HG02678 (cell line): ENCODE data around the gene GTF2F2.
"Not testable (repeated sequence)": the region's sequence is repeated elsewhere in the genome, so short reads cannot be mapped to it uniquely, and the experiment has no call there.

ENCODE experiments used
- ATAC-seq: cut with Tn5 transposase; IDR thresholded peaks from one replicate; pipeline ENCODE4 v1.9.1; 2021; ENCODE audit warnings: mild to moderate bottlenecking, moderate library complexity; ENCODE audit not compliant: unreplicated experiment

GTF2F2 gene

DNA sequence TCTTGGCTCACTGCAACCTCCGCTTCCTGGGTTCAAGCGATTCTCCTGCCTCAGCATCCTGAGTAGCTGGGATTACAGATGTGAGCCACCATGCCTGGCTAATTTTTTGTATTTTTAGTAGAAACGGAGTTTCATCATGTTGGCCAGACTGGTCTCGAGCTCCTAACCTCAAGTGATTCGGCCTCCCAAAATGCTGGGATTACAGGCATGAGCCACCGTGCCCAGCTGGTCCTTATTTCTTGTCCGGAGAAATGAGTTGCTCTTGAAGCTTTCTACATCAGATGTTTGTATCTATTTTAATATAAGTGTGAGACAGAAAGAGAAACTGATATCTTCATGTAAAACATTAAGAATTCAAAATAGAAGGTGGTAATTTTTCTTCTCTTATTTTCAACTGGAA lies 124.4 kb downstream of the GTF2F2 start:
- ATAC-seq, result not testable (repeated sequence)

DNA sequence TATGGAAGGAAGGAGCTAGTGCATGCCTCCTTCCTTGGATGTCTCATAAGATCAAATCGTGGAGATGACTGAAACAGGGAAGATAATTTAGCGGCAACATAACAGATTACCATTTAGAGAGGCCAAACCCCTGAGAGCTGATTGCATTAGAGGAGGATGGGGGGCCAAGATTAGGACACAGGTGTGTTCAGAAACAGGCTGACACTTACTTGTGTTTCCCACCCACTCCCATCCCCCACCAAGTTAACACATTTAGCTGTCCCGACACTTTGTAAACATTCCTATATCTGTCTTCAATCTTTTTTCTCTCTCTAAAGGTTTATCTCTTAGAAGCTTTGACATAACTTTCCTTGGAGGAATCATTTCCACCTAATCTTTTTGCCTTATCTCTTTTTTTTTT lies 129.4 kb downstream of the GTF2F2 start:
- ATAC-seq, result no peak

DNA sequence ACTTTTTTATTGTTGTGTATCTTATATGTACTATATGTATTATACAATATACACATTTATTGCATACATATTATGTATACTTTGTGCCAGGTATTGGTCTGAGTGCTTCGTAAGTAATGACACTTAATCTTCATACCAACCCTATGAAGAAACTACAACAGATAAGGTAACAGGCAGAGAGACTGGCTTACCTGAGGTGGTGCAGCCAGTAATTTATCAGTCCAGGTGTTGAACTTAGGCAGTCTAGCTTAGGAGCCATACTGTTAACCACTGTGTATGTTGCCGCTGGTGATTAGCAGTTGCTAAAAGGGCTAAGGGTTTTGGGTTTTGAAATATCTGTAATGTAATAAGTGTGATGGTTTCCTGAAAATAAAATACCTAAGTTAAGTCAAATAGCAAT lies 134.1 kb downstream of the GTF2F2 start:
- no peak for ATAC-seq

DNA sequence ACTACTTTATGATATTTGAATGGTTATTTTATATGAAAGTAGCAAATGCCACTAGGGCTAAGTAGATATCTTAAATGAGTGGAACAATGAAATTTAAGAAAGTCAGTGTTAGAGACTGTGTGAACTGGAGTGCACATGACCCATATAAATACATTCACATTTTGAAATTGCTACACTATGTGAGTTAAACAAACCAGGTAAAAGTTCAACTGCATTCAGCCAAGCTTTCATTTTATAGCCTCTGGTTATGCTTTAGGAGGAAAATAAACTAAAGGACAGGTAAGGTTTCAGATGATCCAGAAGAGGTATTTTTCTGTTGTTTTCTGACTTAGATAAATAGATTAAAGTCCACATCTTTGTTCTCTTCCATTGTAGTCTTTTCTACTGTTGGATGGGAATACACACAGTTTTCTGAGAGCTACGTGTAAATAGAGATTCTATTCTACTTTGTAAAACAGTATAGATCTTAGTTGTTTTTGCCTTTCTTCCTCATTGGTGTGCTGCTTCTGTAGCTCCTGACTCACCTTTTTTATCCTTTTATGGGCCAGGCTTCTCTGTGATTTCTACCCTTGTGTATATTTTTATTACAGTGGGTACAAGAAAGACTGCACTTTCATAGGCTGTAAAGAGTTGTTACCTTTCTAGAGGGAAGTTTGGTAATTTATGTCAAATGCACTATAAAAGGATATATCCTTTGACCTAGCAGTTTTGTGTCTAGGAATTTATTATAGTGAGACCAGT lies 135.1 kb downstream of the GTF2F2 start:
- no peak for ATAC-seq

DNA sequence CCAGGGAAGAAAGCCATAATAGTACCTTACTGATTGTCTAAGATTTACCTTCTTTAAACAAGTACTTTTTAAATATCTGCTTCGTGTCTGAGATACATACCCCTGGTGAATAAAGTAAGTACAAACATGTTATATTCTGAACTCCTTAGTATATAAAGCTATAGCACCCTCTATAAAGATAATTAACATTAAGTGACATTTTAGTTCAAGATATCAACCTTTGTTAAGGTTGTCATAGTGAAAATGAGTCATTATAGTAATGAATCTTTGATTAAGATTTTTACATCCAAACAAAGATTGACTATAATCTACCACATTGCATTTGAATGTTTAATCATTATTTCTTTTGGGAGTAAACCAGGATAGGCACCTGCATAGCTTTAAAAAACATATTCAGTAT lies 135.9 kb downstream of the GTF2F2 start:
- no peak for ATAC-seq

DNA sequence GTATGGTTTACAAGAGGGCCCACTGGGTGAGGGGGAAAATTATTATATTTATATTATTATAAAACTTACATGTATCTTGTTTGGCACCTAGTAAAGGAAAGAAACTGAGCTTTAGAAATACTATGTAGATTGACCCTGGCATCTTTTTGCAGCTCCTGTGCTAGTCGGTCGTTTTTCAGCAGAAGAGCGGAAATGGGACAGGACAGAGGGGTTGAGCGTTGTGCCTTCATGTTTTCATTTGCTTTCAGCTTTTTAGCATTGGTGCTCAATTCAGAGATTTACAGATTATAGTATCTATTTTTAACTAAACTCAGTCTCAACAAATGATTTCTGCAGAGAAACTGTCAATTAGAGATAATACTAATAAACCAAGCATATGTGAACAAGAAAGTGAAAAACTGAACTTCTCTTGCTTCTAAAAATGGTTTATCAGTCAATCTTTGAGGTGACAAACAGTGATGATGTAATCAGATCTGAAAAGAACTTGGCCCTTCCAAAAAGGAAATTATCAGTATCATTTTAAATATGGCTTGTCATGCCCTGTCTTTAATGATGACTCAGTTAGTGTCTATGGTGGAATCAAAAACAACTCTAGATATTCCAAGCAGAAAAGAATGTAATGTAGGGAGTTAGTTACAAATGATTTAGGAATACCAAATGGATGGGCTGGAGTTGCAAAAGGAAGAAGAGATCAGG lies 137.5 kb downstream of the GTF2F2 start:
- ATAC-seq, result no peak

DNA sequence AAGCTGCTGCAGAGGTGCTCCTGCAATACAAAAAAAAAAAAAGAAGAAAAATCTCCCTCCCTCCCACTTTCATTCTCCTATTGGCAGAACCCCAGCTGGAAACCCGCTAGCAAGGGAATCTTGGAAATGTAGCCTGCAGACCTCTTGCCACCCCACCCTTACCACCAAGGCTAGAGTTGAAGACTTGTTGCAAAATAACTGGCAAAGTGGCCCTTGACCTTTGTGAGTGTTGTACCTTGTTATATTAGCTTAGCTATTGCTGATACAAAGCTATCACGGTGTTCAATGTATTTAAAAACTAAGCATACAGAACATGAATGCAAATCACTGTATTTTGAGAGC lies 138.0 kb downstream of the GTF2F2 start:
- no peak for ATAC-seq

DNA sequence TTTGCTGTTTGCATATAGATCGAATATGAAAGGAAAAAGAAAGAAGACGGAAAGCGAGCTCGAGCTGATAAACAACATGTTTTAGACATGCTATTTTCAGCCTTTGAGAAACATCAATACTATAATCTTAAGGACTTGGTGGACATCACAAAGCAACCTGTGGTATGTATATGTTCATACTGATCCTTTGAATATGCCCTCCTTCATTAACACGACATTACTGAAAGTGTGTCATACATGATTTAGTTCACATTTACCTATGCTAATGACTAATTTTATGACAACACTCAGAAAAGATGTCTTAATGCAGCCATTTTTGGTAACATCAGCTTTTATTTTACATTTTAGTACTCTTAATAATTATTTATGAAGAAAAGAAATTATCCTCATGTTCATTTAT lies 146.9 kb downstream of the GTF2F2 start:
- ATAC-seq, result no peak

DNA sequence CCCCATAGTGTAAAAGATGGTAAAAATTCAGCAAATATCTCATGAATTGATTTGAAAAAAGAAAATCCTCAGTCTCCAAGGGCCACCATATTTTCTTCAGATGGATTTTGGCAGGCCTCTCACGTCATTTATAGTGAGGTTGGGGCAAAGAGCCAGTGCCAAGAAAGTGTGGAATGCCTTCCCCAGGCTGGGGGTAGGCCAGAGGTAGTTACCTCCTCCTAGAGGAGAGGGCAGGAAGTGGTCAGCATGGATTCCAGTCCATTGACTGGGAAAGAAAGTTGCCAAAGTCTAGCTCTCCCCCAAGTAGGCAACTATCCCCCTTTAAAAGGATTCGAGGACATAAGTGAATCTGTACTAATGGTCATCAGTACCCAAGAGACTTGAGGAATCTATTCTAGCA lies 148.9 kb downstream of the GTF2F2 start:
- no peak for ATAC-seq

DNA sequence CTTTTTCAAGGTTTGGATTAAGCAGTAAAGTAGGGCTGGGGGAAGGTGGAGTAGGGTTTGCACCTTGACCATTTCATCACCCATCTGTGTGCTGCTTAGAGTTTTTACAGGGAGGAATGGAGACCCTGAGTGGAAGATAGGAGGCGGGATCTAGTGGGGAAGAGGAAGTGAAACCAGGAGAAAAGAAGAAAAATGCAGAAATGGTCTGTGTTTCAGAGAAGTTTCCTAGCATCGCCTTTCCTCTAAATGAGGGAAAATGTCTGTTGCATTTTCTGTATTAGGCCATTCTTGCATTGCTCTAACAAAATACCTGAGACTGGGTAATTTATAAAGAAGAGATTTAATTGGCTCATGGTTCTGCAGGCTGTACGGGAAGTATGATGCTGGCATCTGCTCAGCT lies 156.6 kb downstream of the GTF2F2 start:
- no peak for ATAC-seq

DNA sequence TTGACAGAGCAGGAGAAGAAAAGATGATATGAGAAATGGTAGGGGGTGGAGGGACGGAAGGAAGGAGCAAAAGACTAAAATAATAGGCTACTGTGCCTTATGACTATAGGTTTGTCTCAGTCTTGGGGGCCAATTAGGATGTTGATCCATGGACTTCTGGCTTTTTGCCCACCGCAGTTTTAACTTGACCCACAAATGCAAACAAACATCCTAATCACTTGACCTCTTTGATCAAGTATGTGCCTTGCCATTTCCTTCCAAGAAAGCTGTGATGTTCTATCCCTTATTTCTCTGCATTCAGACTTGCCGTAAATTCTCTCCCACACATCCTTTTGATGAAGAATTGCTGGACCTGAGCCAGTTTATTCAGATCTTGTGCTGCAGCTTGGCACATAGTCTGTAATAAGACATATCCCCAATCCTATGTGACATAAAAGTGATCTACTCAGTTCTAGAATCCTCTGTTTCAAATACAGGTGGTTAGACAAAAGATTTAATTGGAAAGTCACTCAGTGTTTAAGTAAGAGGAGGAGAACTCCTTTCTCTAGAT lies 157.9 kb downstream of the GTF2F2 start:
- no peak for ATAC-seq

DNA sequence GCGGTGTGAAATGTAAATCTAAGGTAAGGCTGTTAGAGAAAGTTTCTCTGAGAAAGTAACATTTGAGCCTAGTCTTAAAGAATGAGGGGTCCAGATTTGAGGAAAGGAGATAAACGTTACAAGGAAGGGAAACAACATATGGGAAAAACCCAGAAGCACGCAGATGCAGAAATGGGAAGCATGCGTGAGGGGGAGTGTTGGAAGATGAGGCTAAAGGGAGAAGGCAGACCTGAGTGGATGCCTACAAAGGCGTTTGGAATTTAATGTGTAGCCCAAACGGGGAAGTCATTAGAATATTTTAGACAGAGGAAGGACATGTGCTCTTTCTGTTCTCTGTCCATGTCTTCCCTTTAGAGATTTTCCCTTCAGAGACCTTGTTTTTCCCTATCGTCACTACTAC lies 159.7 kb downstream of the GTF2F2 start:
- no peak for ATAC-seq

DNA sequence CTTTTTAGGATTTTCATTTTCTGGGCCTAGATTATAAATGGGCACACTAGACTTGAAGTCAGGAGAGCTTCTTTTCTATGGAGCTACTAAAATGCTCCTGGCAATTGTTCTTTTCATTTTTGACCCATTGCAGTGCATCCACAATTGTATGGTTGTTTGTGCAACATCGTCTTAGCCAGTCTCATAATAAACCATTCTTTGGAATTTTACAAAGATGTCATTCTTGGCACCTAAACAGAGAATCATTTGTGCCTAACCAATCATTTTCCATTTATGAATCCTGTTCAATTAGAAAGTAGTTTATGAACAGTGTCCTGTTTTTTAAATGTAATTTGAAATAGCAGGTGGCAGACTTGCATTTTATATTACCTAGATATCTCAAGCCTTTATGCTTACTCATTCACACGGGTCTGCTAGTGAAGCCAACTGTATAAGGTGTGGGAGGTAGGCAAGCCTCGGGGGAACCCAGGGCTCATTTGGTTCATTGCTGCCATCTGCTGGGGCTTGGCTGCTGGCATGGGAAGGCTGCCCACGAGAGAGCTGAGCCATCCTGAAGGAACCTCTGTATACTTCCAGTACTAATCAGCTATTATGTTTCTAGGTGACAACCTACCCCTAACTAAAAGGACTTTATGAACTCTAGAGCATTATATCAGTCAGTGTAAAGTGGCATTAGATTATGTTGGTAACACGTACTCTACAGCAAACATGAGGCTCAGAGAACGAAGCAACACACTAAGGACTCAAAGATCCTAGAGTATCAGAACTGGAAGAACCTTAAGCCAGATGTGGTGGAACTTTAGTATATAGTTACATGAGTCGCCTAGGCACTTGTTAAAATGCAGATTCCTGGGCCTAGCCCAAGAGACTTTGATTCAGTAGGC lies 160.7 kb downstream of the GTF2F2 start:
- peak; percentile 71 for ATAC-seq

DNA sequence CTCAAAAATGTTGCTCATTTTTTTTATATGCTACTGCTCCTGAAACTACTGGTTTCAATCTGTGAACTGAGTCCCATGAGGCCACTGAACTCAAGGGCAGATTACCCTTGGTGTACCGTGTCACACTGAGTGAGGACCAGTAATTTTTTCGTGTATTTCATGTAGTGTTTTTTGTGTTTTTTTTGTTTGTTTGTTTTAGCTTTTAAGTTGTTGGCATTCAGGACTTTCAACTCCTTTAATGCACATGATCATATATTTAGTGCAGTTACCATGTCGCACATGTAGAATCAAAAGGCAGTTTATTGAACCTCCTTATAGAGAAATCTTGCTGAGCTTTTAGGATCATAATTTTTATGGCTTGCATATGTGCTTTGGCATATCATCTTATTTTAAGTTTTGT lies 162.7 kb downstream of the GTF2F2 start:
- no peak for ATAC-seq

DNA sequence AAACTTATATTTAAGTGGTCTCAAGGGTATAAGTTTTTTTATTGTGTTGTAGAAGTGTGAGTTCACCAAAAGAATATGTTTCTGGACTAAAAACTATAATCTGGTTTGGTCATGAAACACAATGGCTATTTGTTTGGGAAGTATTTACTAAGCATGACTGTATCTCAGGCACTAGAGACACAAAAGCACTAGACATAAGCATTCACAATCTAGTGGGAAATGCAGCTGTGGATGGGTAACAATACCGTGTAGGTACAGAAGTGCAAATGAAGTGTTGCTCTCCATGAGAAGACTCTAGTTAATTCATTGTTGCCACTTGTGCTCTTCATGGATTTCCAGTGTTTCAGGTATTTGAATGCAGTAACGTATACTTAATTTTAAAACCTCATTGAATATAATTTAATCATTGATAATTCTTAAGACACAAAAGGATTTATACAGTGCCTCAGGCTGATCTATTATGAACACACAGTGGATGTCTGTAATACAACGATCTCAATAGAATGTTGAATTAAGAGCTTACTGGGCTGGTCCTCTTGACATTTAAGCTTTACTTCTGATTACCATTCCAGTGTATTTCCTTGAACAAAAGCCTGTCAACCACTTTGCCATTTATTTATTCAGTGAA lies 169.7 kb downstream of the GTF2F2 start:
- no peak for ATAC-seq

DNA sequence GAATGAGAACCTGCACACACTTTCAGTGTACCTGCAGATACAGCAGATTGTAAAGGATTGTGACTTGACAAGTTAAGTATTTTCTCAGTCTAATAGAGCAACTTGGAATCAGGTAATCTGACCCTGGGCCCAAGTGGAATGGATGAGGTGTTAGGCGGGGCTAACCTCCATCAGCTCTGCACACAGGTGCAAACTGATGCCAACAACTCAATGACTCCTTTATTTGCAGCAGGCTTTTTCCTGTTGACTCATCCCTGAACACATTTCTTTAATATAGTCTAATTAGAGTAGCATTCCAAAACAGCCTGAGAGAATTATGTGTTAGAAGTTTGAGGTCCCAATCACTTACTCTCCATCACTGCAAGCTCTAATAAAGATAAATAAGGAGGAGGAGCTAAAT lies 171.9 kb downstream of the GTF2F2 start:
- no peak for ATAC-seq

DNA sequence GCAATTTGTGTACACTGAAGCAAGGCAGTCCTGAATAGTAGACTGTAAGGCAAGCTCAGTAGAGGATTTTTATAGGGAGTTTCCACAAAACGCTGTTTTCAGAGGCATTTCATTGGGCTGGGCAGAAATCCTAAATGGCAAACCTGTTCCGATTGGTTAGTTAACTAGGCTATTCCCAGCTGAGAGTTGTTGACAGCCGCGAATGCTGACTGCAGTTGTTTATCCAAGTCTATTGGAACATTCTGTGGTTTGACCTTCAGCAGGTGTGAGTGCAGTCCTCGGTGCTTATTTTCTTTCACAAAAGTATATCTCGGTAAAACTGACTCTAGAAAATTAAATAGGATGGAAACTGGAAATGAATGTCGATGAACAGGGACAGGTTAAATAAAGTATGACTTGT lies 175.2 kb downstream of the GTF2F2 start:
- ATAC-seq, result no peak

DNA sequence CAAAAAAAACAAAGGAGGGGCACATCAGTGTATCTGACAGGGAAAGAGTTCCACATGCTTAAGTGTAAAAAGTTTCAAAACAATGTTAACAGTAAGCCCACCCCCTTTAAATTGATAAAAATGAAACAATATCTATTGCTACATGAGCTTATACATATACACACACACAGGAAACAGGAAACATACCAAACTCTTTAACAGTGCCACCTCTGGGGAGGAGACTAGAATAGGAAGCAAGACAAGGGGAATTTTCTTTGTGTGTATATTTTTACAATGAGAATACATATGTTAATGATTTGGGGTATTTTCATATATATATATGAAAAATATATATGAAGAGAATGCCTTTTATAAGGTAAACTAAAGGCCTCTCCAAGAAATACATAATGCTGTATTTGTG lies 175.9 kb downstream of the GTF2F2 start:
- ATAC-seq, result no peak

DNA sequence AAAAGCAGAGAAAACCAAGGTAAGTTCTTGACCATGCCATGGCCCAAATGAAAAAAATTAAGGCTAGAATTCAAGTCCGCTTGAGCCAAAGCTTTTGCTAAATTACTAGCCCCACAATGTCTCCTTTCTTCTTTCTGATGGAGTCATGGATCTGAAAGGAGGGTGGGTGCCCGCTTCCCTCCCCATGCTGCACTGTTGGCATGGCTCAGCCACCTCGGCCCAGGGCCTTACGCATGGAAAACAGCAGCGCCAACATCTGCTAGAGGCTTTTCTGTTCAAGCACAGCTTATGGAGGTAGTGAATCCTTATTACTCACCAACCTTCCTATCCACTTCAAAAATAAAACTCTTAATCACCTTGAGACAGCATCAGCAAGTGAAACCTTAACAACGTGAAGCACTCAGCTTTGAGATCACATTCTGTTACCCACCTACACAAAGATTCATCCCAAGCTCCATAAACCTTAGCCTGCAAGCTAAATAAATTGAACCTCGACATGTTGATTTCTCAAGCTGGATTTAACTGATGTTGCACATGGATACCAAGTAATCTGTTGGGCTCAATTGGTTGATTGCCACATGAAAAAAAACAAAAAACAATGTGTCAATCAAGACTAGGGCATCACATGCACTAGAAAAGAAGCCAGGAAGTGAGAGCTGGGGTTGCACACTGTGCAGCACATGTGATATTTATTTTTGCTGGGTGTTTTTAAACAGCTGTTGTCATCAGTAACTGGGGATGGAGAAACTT lies 177.3 kb downstream of the GTF2F2 start:
- no peak for ATAC-seq

DNA sequence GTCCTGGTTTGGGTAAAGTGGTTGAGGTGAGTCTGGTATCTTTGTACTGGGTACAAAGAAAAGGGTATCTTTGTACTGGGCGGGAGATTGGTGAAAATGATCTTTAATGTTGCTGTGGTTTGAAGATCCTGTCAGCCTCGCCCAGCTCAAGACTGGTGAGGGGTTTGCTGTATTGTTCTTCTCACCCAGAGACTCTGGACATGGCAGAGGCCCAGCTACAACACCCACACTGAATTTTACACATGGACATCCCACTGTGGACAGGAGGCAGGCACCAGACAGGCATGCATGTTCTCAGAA lies 177.8 kb downstream of the GTF2F2 start:
- no peak for ATAC-seq

DNA sequence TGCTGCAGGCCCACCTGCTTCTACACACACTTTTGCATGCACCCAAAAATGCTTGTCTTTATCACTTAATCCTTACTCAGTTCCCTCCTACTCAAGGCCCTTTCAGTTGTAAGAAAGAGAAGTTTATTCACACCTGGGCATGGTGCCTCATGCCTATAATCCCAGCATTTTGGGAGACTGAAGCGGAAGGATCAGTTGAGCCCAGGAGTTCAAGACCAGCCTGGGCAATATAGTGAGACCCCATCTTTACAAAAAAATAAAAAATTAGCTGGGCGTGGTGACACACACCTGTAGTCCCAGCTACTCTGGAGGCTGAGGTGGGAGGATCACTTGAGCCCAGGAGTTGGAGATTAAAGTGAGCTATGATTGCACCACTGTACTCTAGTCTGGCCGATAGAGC lies 178.2 kb downstream of the GTF2F2 start:
- not testable (repeated sequence) for ATAC-seq
